Fibroblast of lung (primary cell): Measurements from ENCODE around the gene NEXN. TPM values are rescaled to one million over a fixed set of nuclear protein-coding genes. Genes with fewer than 3 reads are reported as not detected.

Experiments
- DNase-seq, 2 donors: peaks; one replicate each; pipeline versions ENCODE4 v3.0.0 to v3.0.0-alpha.2; 2010; ENCODE audit warnings: low read depth in 2 of 2
- H2AFZ ChIP-seq: 2 replicates; pipeline ENCODE4 v1.5.1; 2012; ENCODE audit warnings: low read length, control low read depth, inconsistent platforms
- H3K27ac ChIP-seq: 2 replicates; pipeline ENCODE4 v1.5.1; 2011; ENCODE audit warnings: low read length, control low read depth; ENCODE audit not compliant: insufficient read depth
- H3K27me3 ChIP-seq: 2 replicates; pipeline ENCODE4 v1.5.1; 2011; ENCODE audit warnings: mild to moderate bottlenecking, low read length; ENCODE audit not compliant: control insufficient read depth, insufficient read depth
- H3K36me3 ChIP-seq: 2 replicates; pipeline ENCODE4 v1.5.1; 2011; ENCODE audit warnings: low read length; ENCODE audit not compliant: control insufficient read depth, insufficient read depth
- H3K4me1 ChIP-seq: 2 replicates; pipeline ENCODE4 v1.5.1; 2011; ENCODE audit warnings: low read length; ENCODE audit not compliant: control insufficient read depth, insufficient read depth; ENCODE audit errors: extremely low read depth
- H3K4me2 ChIP-seq: 2 replicates; pipeline ENCODE4 v1.5.1; 2011; ENCODE audit warnings: low read length, control low read depth; ENCODE audit not compliant: insufficient read depth; ENCODE audit errors: extremely low read depth
- H3K4me3 ChIP-seq, 4 experiments: fragments of 200-600 bp in 1 of 4; sonication (generic) in 1 of 4; replicated peaks in 1 of 4; 2 replicates each; pipeline ENCODE4 v1.5.1; 2011 to 2016; ENCODE audit warnings: low read length in 4 of 4, low read depth in 3 of 4, mild to moderate bottlenecking in 3 of 4, control low read depth in 2 of 4, inconsistent platforms in 1 of 4, mixed read lengths in 1 of 4; ENCODE audit not compliant: insufficient read depth in 1 of 4; ENCODE audit errors: control extremely low read depth in 1 of 4
- H3K79me2 ChIP-seq: 2 replicates; pipeline ENCODE4 v1.5.1; 2012; ENCODE audit warnings: mild to moderate bottlenecking, low read length, inconsistent platforms; ENCODE audit not compliant: control insufficient read depth, insufficient read depth
- H3K9ac ChIP-seq: 2 replicates; pipeline ENCODE4 v1.5.1; 2011; ENCODE audit warnings: mild to moderate bottlenecking, low read length, control low read depth; ENCODE audit not compliant: insufficient read depth
- H3K9me3 ChIP-seq: 2 replicates; pipeline ENCODE4 v1.5.1; 2012; ENCODE audit warnings: low read depth, low read length; ENCODE audit not compliant: control insufficient read depth, insufficient read depth
- H4K20me1 ChIP-seq: 2 replicates; pipeline ENCODE4 v1.5.1; 2011; ENCODE audit warnings: low read length; ENCODE audit not compliant: control insufficient read depth, insufficient read depth; ENCODE audit errors: extremely low read depth
- CTCF ChIP-seq, 2 donors: IDR thresholded peaks in 1 of 2; conservative IDR thresholded peaks in 1 of 2; 1 replicate in 1 of 2; 2 replicates in 1 of 2; pipeline ENCODE4 v1.5.1; 2011 to 2012; ENCODE audit warnings: low read length in 2 of 2, control low read depth in 1 of 2, inconsistent platforms in 1 of 2, low read depth in 1 of 2, mild to moderate bottlenecking in 1 of 2
- EZH2 ChIP-seq: IDR thresholded peaks from 2 replicates; pipeline ENCODE4 v1.5.1; 2012; ENCODE audit warnings: low read length, control low read depth, mild to moderate bottlenecking; ENCODE audit errors: missing control alignments
- polyA plus RNA-seq, 2 donors: library from polyadenylated mRNA; depleted of rRNA in 1 of 2; stranded (reverse) in 1 of 2; unstranded in 1 of 2; fragments of >200 nt; gene quantifications; 2 replicates each; pipeline ENCODE4 v1.2.1, GENCODE V29; 2011 to 2012; ENCODE audit warnings: missing spikeins in 1 of 2
- total RNA-seq: library from RNA; depleted of rRNA; stranded (reverse); fragments of >200 nt; gene quantifications from 2 replicates; pipeline ENCODE4 v1.2.1, GENCODE V29; 2014

The NEXN gene
- total and polyA plus RNA-seq, 2 donors (not counting 1 experiment from before 2014, with no cell fraction given), result 24.4 to 49.0 TPM

- no peak overlapping the region for H3K4me2 ChIP-seq
- H3K27ac ChIP-seq, result no peak overlapping the region
- no peak overlapping the region for H3K9ac ChIP-seq
These were observed 38.3 kb downstream of the NEXN start for GRCh38 chr1:77926561-77927357.

GRCh38 chr1:77927414-77927813, 39.0 kb downstream of the NEXN start:
- H3K27ac ChIP-seq, result no peak overlapping the region
- H3K79me2 ChIP-seq, result peaks cover 2% of the 10 kb centered on the region
- no peak overlapping the region for H2AFZ ChIP-seq
- H3K4me3 ChIP-seq, result no peak overlapping the region
- no peaks in the 10 kb centered on the region for H3K4me1 ChIP-seq
- H3K9me3 ChIP-seq, result no peaks in the 10 kb centered on the region
- peaks cover 10% of the 10 kb centered on the region for H3K36me3 ChIP-seq
- no peak overlapping the region for H3K9ac ChIP-seq
- H3K27me3 ChIP-seq, result no peaks in the 10 kb centered on the region
- H3K4me2 ChIP-seq, result no peak overlapping the region
- H4K20me1 ChIP-seq, result no peaks in the 10 kb centered on the region
- DNase-seq, result no peak
- TF ChIP-seq CTCF (conservative IDR thresholded peaks at IDR 0.05 in 1 of 2, IDR thresholded peaks at IDR 0.05 in 1 of 2; ENCODE audit: low read depth in 1 of 2, low read length in 2 of 2), result no peak
- no peak for TF ChIP-seq EZH2

More at GRCh38 chr1:77926561-77927357, 38.3 kb downstream of the NEXN start:
- TF ChIP-seq EZH2 (no peak), CTCF (conservative IDR thresholded peaks at IDR 0.05 in 1 of 2, IDR thresholded peaks at IDR 0.05 in 1 of 2; ENCODE audit: low read depth in 1 of 2, low read length in 2 of 2) (no peak)
- Histone ChIP-seq H3K4me3 (no peak overlapping the region), H4K20me1 (no peaks in the 10 kb centered on the region), H3K4me1 (no peaks in the 10 kb centered on the region), H3K27me3 (no peaks in the 10 kb centered on the region), H3K79me2 (peaks cover 2% of the 10 kb centered on the region), H3K9me3 (no peaks in the 10 kb centered on the region), H3K36me3 (peaks cover 9% of the 10 kb centered on the region), H2AFZ (no peak overlapping the region)
- no peak for DNase-seq

GRCh38 chr1:77929806-77930205, 41.4 kb downstream of the NEXN start:
- Histone ChIP-seq H3K27me3 (no peaks in the 10 kb centered on the region), H3K4me1 (no peaks in the 10 kb centered on the region), H3K9ac (no peak overlapping the region), H3K79me2 (peaks cover 2% of the 10 kb centered on the region), H3K4me3 (no peak overlapping the region), H3K9me3 (no peaks in the 10 kb centered on the region), H3K36me3 (peaks cover 13% of the 10 kb centered on the region), H3K27ac (no peak overlapping the region), H4K20me1 (no peaks in the 10 kb centered on the region), H3K4me2 (no peak overlapping the region), H2AFZ (no peak overlapping the region)
- TF ChIP-seq CTCF (conservative IDR thresholded peaks at IDR 0.05 in 1 of 2, IDR thresholded peaks at IDR 0.05 in 1 of 2; ENCODE audit: low read depth in 1 of 2, low read length in 2 of 2), result no peak
- TF ChIP-seq EZH2, result no peak
- no peak for DNase-seq
